Endodermal cell (in vitro differentiated cells): ENCODE results near the gene EPSTI1. TPM values are rescaled to one million over a fixed set of nuclear protein-coding genes. Genes with fewer than 3 reads are reported as not detected.

ENCODE experiments used
- DNase-seq: peaks from one replicate; pipeline ENCODE4 v3.0.0-alpha.2; 2017
- H3K27ac ChIP-seq: 2 replicates; pipeline ENCODE4 v1.5.1; 2013; ENCODE audit warnings: mild to moderate bottlenecking, low read depth, low read length, moderate library complexity
- H3K27me3 ChIP-seq: 2 replicates; pipeline ENCODE4 v1.6.1; 2013; ENCODE audit warnings: mild to moderate bottlenecking, low read length, moderate library complexity; ENCODE audit not compliant: insufficient read depth, control insufficient read depth, poor library complexity, severe bottlenecking
- H3K36me3 ChIP-seq: 2 replicates; pipeline ENCODE4 v1.7.0; 2013; ENCODE audit warnings: mild to moderate bottlenecking, low read length, moderate library complexity; ENCODE audit not compliant: control insufficient read depth, insufficient read depth
- H3K4me1 ChIP-seq: one replicate; pipeline ENCODE4 v1.7.0; 2013; ENCODE audit warnings: low read length; ENCODE audit not compliant: control insufficient read depth, insufficient read depth
- H3K4me3 ChIP-seq: 2 replicates; pipeline ENCODE4 v1.5.1; 2013; ENCODE audit warnings: mild to moderate bottlenecking, low read length, moderate library complexity
- H3K9ac ChIP-seq: 2 replicates; pipeline ENCODE4 v1.6.1; 2013; ENCODE audit warnings: mild to moderate bottlenecking, low read length, moderate library complexity; ENCODE audit not compliant: poor library complexity, severe bottlenecking; ENCODE audit errors: extremely low read depth
- H3K9me3 ChIP-seq: 2 replicates; pipeline ENCODE4 v1.6.1; 2013; ENCODE audit warnings: mild to moderate bottlenecking, low read length, moderate library complexity; ENCODE audit not compliant: control insufficient read depth
- H3K27ac Mint-ChIP-seq: 2 replicates; pipeline ENCODE4 v1.8.0; 2020; ENCODE audit warnings: mixed read lengths
- H3K27me3 Mint-ChIP-seq: 2 replicates; pipeline ENCODE4 v1.8.0; 2021; ENCODE audit warnings: mild to moderate bottlenecking, mixed read lengths; ENCODE audit not compliant: insufficient read depth
- H3K36me3 Mint-ChIP-seq: 2 replicates; pipeline ENCODE4 v1.8.0; 2020; ENCODE audit warnings: low read depth, mixed read lengths
- H3K4me1 Mint-ChIP-seq: 2 replicates; pipeline ENCODE4 v1.8.0; 2020; ENCODE audit warnings: mixed read lengths
- H3K4me3 Mint-ChIP-seq: 2 replicates; pipeline ENCODE4 v1.8.0; 2020; ENCODE audit warnings: mild to moderate bottlenecking, moderate library complexity, mixed read lengths
- H3K9me3 Mint-ChIP-seq: 2 replicates; pipeline ENCODE4 v1.8.0; 2020; ENCODE audit warnings: mild to moderate bottlenecking, mixed read lengths
- CTCF ChIP-seq: fragments of 200-600 bp; sonication (generic); conservative IDR thresholded peaks from 2 replicates; pipeline ENCODE4 v1.5.0; 2021; ENCODE audit warnings: antibody characterized with exemption, mild to moderate bottlenecking
- WGBS, 2 experiments: methylation state at CpG; one replicate each; pipeline versions ENCODE4 v1.1.5 to v1.1.7; 2013; ENCODE audit warnings: missing lambda C conversion rate in 2 of 2, mixed read lengths in 1 of 2; ENCODE audit not compliant: insufficient coverage in 1 of 2, insufficient read length in 1 of 2; 5-methylcytosine and 5-hydroxymethylcytosine counted together
- total RNA-seq, 2 donors: library from RNA; stranded (reverse); fragmentation: NEBNext Ultra II Directional in 1 of 2; extraction: Animal tissue kit (Norgen Biotek cat#: 25700) in 1 of 2; gene quantifications; 2 replicates in 1 of 2; 3 replicates in 1 of 2; pipeline ENCODE4 v1.2.1, GENCODE V29; 2021

EPSTI1 gene
- total RNA-seq, 2 donors from 2014 or later = 33.8 to 101 TPM

DNA sequence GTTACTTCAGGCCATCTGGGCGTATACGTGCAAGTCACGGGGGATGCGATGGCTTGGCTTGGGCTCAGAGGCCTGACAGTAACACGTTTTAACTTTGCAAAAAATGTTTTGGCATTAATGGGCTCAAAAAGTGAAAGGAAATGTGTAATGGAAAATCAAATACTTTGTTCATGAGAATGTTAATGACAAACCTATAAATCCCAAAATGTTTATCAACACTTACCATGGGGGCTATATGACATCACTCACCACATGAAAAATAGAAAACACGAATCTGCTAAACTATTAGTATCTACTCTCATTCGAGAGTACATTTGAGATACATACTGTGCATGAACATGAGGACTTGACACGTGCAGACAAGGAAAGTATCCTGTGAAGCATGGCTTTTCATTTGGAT lies 119.0 kb downstream of the EPSTI1 start:
- Mint-ChIP-seq H3K27ac (peak overlapping the region; percentile 65), H3K4me1 (peaks cover 45% of the 10 kb centered on the region), H3K27me3 (peaks cover 2% of the 10 kb centered on the region), H3K4me3 (peak overlapping the region; percentile 84), H3K36me3 (no peaks in the 10 kb centered on the region), H3K9me3 (no peaks in the 10 kb centered on the region)
- H3K27ac ChIP-seq = no peak overlapping the region
- H3K4me3 ChIP-seq = no peak overlapping the region
- TF ChIP-seq CTCF = no peak
- no peak overlapping the region for H3K9ac ChIP-seq
- H3K4me1 ChIP-seq = peaks cover 10% of the 10 kb centered on the region
- H3K36me3 ChIP-seq = no peaks in the 10 kb centered on the region
- H3K9me3 ChIP-seq = no peaks in the 10 kb centered on the region
- WGBS, 2 experiments = 50 to 56% methylated on average over 7 to 8 of the region's 8 CpGs
- H3K27me3 ChIP-seq = no peaks in the 10 kb centered on the region
- no peak for DNase-seq

GRCh38 chr13:42867232-42867631 lies 124.8 kb downstream of the EPSTI1 start:
- Histone ChIP-seq H3K4me3 (no peak overlapping the region), H3K9ac (no peak overlapping the region), H3K27ac (no peak overlapping the region), H3K4me1 (no peaks in the 10 kb centered on the region), H3K27me3 (no peaks in the 10 kb centered on the region), H3K9me3 (no peaks in the 10 kb centered on the region), H3K36me3 (no peaks in the 10 kb centered on the region)
- Mint-ChIP-seq H3K9me3 (peaks cover 2% of the 10 kb centered on the region), H3K36me3 (peaks cover 47% of the 10 kb centered on the region), H3K27ac (no peak overlapping the region), H3K4me1 (peaks cover 30% of the 10 kb centered on the region), H3K27me3 (no peaks in the 10 kb centered on the region), H3K4me3 (no peak overlapping the region)
- no peak for DNase-seq
- WGBS, 2 experiments = 67 to 72% methylated on average over 3 to 4 of the region's 4 CpGs
- TF ChIP-seq CTCF = no peak

GRCh38 chr13:42865768-42866102 lies 126.3 kb downstream of the EPSTI1 start:
- Histone ChIP-seq H3K4me1 (no peaks in the 10 kb centered on the region), H3K27ac (no peak overlapping the region), H3K4me3 (no peak overlapping the region), H3K9me3 (no peaks in the 10 kb centered on the region), H3K27me3 (no peaks in the 10 kb centered on the region), H3K9ac (no peak overlapping the region), H3K36me3 (no peaks in the 10 kb centered on the region)
- Mint-ChIP-seq H3K27ac (no peak overlapping the region), H3K36me3 (peaks cover 57% of the 10 kb centered on the region), H3K4me3 (no peak overlapping the region), H3K9me3 (peaks cover 4% of the 10 kb centered on the region), H3K4me1 (peaks cover 28% of the 10 kb centered on the region), H3K27me3 (no peaks in the 10 kb centered on the region)
- no peak for DNase-seq
- WGBS, 2 experiments = 100% methylated on average over 2 of the region's 2 CpGs; no CpG with 5 or more reads in 1 of the 2 experiments
- TF ChIP-seq CTCF = no peak
